GM18907 (cell line): ENCODE results near the gene TPM2.

Experiments used
- ATAC-seq: cut with Tn5 transposase; IDR thresholded peaks from one replicate; pipeline ENCODE4 v1.9.1; 2021; ENCODE audit warnings: mild to moderate bottlenecking, moderate library complexity; ENCODE audit not compliant: unreplicated experiment

TPM2 gene

DNA sequence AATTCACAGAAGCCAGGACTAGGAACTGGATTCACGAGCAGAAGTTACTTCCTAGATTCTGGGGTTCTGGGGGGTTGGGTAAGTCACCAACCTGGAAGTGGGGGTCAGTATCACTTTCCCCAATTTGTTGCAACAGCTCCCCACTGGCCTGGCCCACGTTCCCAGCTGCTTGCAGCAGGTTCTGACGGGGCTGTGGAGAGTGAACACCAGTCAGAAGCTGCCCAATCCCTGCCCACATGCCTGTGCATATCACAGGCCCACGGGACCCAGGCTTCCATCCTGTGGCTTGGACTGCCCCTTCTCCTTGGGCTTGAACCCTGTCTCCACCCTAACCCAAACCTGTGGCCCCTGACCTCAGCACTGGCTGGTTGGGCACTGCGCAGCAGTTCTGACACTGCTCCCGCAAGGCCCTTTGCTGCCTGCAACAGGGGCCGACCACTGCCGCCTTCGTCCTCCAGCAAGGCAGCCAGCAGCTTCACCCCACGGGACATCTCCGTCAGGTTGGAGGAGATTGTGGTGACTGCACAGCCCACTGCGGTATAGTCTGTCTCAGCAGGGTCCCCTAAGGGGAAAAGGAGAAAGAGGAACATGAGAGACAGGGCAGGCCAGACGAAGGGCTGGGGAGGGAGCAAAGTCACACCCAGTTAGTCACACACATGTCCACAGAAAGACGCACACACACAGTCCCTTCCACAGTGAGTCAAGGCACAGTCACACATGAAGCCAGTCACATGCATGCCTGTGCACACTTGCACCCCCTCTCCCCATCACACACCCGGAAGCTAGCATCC lies 29.2 kb upstream of the TPM2 start:
- no peak for ATAC-seq

DNA sequence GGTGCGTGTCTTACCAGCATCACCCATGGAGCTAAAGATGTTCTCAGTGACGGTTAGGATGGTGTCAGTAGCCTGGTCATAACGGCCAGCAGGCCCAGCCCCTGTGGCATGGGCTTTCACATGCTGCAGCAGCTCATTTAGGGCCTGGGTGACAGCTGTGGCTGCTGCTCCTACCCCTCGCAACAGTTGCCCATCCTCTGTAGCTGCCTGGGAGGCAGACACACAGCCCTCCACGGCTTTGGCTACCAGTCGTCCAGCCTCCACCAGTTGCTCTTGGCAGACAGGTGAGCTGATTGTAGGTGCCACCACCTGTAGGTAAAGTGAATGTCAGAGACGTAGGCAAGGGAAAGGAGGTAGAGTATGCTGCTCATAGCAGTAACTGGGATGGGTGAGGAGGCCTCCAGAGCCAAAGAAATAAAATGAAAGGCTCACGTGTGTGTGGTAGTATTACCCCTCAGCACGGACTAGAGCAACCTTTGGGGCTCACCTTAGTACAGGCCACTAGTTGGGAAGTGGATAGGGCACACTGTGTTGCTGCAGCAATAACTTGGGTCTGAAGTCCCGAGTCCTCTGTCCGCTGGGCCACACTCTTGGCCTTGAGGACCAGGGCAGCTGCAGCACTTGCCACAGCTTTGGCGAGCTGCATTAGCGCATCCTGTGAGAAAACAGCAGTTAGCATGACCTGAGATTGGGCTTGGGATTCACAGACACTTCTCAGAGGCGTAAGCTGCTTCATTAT lies 27.6 kb upstream of the TPM2 start:
- no peak for ATAC-seq

DNA sequence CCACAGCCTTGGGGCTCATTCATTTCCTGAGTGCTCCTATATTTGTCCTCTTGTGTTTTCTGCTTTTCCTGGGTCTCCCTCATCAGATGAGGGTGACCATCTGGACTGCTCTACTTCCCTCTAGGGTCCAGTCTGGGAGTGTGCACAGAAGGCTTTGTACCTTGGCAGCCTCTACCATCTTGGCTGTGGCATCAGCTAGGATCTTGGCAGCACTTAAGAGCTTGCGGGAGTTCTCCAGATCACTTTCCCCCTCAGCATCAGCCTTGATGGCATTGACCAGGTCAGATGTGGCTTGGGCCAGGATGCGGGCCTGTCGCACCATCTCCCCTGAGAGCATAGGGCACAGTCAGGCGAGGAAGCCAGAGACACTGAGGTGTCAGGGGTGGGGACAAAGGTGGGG lies 26.5 kb upstream of the TPM2 start:
- no peak for ATAC-seq

DNA sequence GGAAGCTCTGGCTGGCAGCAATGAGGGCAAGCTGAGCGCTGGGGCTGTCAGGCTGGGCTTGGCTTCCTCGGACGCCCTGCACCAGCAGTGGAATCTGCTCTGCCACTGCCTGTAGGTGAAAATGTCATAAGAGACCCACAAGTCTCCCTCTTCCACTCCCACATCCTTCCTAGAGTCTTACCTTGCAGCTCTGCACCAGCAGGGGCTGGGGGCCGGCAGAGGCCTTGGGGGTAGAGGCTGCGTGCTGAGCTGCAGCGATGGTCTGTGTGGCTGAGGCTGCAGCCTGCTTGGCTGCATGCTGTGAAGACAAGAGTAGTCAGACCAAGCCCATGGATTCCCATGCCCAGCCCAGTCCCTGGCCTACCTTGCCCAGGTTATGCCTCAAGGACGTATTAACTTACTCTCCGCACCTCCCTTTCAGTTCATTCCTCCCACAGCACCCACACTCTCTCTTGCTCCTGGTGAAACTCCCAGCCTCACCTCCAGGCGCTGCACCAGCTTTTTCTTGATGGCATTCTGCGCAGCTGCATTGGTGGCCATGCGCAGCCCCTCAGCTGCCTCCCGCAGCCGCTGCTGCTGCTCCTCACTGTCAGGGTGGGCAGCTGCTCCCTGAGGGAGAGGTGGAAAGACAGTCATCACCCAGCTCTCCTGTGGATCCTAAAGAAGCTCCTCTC lies 25.0 kb upstream of the TPM2 start:
- ATAC-seq, result no peak

DNA sequence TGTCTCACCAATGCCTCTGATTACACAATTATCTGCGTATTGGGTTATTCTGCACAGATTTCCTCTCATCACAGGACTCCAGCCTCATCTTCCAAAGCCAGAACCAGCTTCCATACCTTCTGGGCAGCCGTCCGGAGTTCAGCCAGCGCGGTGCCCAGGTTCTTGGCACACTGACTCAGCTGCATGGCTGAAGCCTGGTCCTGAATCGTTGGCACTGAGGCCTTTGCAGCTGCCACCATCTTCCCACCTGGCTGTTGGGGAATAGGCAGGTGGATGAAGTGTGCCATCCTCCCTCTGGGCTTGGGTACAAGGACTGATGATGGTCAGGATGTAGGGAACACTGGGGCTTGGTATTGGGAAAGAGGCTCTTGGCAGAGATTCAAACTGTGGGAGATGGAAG lies 24.4 kb upstream of the TPM2 start:
- no peak for ATAC-seq

DNA sequence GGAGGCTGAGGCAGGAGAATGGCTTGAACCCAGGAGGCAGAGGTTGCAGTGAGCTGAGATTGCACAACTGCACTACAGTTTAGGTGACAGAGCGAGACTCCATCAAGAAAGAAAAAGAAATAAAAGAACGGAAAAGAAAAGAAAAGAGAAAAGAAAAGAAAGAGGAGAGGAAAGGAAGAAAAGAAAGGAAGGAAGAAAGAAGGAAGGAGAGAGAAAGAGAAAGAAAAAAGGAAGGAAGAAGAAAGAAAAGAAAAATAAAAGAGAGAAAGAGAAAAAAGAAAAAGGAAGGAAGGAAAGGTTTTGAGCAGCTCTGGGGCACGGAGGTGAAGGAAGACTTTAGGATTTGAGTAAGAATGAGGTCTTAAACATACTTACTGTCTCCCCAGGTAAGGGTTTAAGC lies 23.9 kb upstream of the TPM2 start:
- ATAC-seq, result no peak

DNA sequence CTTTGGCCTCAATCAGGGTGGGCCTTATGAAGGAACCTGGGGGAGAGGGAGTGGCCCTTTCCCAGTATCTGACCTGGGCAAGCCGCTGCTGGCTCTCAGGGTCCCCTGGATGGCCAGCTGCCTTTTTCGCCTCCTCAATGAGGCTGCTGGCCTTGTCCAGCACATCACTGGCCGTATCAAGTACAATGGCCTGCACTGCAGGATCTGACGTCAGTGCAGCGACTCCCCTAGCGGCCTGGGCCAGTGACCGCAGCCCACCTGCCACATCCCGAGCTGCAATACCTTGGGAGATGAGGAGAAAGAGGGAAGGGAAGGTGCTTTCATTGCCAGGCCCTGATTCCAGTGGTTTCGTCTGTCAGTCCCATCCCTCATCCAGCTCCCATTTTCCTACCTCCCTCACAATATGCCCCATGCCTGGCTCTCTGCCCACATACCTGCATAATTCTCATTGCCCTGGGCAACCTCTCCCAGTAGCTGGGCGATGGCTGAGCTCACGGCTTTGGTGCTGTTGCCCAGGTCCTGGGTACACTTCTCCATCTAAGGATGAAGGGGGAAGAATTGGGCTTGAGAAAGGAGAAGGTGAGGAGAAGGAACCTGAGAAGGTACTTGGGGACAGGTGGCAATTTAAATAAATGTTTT lies 23.2 kb upstream of the TPM2 start:
- no peak for ATAC-seq

DNA sequence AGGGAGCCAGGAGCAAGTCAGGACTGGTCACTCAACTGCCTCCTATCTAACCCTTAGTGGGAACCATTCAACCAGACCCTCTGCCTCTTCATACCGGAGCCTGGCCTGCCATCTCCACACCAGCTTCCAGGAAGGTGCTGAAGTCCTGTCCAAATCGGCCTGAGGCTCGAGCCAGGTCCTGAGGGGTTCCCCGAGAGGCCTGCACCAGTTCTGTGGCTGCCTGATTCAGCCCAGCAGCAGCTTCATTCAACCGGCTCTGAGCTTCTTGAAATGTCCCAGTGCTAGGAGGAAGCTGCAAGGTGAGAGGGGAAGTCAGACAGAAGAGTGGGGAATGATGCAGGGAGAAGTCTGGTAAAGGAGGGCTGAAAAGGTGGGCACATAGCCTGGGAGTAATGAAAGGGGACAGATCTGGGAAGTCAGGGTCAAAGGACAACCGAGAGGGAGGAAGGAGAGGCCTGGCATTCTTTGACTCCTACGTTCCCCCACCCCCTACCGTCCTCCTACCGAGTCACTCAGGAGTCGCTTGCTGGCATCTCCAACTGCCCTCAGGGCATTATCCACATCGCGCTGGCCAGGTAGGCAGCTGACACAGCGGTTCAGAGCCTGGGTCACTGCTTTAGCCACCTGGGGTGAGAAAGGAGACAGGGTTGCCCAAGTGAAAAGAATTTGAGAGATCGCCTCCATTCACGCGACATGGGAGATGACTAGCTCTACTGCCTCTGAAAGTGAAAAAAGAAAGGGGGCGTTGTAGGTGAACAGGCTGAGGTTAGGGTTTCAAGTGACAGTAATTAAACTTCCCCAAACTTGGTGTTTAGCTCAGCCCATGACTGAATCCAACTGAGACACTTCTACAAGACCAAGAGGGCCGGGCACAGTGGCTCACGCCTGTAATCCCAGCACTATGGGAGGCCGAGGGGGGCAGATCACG lies 22.0 kb upstream of the TPM2 start:
- no peak for ATAC-seq

DNA sequence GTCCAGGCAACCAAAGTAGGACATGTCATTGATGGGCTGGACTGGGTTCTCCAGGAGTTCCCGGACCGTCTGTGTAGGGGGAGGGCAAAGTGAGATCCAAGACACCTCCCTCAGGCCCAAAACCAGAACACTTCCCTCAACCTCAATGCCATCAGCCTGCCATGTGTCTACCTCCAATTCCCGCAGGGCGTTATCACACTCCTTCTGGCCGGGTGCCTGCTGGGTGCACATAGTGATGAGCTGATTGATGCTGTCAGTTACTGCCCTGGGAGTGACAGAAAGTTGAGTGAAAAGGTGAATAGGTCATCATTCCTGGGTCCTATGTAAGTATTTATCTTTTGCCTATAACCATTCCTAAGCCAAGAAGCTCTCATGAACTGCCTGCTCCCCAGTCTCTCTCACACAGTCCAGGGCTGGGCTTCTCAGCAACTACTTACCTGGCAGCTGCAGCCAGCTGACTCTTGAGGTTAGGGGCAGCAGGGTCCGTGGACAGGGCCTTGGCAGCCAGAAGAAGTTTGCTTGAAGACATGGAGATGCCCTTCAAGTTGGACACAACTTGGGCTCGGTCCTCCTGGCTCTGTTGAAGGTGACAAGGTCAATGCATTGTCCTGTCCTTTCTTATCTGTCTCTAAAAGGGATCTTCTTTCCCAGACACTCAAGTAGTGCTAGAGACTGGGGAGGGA lies 21.2 kb upstream of the TPM2 start:
- ATAC-seq, result no peak

DNA sequence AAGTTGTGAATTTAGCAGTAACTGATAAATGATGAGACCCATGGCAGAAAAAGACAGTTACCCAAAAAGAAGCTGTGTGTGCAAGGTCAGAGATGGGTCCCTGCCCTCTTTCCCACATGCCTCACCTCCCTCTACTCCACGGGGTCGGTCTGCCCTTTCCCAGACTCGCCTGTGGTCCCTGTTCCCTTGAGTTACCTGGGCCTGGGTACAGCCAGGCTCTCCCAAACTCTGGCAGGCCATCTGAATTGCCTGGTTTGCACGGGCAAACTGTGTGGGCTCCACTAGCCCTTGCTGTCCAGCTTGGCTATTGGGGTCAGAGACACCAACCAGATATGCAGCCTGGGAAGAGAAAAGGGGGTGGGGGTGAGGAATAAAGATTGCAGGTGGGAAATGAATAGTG lies 18.4 kb upstream of the TPM2 start:
- ATAC-seq, result no peak

DNA sequence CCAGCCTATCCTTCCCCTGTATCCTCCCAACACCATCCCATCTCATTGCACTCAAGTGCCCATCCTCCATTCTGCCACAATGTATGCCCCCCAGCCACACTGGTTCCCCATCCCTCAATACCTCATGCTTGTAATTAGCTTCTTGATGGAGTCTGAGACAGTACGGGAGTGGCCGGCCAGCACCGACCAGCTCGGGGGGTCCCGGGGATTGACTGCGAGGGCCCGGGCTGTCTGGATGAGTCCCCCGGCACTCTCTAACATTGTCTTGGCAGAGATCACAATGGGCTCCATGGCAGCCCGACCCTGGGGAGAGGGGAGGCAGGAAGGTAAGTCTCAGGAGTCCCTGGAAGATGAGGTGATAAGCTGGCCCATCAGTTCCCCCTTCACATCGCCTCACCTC lies 17.2 kb upstream of the TPM2 start:
- ATAC-seq, result no peak

DNA sequence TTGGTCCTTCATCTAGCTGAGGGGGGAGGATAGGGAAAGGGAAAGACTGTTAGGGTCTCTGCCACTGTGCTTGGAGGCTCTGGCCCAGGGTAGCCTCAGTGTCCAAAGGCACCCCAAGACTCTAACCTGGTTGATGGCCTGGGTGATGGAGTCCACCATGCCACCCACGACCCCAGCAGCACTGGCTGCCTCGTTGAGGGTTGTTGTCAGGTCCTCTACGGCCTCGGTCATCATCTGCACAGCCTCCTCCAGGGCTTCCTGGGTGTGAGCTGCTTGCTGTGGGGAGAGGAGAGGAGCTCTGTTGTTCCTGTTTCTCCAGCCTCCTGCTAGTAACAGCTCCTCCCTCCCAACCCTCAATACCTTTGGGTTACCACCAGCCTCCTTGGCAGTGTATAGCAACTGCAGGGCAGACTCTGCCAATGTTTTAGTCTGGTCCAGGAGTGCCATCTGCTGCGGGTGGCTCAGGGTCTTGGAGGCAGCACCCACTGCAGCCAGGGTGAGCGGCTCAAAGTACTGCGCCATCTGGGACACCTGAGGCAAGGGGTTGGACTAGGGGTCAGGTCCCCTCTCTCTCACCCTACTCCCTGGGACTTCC lies 16.2 kb upstream of the TPM2 start:
- ATAC-seq, result no peak

DNA sequence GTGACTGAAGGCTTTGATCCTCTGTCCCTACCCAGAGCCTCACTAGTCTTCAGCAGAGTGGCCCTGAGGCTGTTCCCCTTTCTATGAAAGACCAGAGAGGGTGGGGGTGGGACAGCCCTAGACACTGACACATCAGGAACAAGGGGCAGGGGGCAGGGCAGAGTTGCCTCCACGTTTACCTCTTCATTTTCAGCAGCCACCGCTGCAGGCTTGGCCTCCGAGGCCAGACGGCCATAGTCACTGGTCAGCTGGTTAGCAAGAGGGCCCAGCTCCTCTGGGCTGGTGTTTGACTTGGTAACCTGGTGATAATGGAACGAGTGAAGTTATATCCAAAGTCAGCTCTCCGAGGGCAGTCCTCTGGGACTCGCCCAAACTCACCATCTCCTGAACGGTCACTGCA lies 15.6 kb upstream of the TPM2 start:
- no peak for ATAC-seq

DNA sequence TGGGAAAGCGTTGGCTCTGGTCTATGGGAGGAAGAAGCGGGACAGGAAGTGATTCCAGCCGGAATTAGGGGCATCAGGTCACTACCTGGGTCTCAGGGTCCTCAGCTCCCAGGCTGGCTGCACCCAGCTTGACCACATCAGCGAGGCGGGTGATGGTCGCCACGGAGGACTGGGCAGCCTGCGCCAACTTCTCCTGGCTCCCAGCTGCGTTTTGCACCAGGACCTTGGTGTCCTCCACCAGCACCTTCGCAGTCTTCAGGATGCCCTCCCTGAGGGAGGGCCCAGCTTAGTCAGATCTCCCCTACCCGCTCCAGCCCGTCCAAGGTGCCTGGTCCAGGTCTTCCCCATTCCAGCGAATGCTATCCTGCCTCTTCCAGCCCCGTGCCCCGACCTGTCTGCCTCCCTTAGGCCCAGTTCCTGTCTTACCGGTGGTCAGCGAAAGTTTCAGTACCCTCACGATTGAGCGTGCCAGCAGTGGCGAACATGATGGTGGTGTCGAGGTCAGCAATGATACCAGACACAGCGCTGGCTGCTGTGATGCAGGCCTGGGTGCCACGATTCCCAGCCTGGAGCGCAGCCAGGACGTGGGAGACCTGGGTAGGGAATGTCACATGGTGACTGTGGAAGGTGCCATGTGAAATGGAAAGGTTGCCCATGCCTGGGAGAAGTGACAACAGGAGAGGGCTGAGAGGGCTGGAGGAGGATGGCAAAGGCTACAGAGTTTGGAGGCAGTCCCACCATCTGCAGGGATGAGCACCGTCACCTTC lies 14.4 kb upstream of the TPM2 start:
- ATAC-seq, result no peak

DNA sequence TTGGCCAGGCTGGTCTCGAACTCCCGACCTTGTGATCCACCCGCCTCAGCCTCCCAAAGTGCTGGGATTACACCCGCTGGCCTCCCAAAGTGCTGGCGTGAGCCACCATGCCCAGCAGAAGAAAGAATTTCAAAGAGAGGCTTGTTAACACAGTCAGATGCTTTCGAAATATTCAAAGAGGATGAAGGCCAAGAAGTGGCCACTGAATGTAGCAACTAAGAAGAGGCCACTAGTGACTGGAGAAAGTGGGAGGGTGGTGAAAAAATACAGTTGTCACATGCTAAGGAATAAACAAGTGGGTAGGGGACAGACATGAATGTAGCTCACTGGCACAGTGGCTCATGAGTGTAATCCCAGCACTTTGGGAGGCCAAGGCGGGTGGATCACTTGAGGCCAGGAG lies 13.0 kb upstream of the TPM2 start:
- ATAC-seq, result no peak

DNA sequence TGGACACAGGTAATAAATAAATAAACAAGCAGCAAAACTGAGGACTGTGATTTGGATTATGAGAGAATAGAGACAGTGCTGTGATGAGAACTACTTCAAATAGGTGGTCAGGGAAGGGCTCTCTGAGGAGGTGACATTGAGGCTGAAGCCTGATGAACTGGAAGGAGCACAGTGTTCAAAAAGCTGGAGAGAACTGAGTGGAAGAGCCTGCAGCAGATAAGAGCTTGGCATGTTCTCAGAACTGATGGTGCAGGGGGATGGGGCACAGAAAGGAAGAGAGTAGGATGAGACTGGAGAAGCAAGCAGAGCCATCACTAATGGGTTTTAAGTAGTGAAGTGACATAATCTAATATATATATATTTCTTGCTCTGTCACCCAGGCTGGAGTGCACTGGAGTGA lies 11.2 kb upstream of the TPM2 start:
- ATAC-seq, result no peak

DNA sequence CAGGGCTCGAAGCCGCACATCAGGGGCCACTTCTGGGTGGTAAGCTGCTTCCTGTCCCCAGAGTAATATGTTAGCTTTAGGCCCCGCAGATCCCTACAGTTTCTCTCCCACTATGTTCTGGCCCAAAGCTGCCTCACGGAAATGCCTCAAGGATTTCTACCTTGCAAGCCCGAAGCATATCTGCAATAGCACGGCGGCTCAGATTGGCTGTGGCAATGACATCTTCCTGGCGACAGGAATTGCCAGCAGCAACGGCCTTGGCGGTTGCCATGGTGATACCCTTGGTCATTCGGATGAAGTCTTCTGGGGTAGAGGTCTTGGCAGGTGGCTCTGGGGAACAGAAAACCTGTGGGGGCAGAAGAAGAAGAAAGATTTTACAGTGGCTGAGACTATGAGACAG lies 10.3 kb upstream of the TPM2 start:
- ATAC-seq, result no peak

DNA sequence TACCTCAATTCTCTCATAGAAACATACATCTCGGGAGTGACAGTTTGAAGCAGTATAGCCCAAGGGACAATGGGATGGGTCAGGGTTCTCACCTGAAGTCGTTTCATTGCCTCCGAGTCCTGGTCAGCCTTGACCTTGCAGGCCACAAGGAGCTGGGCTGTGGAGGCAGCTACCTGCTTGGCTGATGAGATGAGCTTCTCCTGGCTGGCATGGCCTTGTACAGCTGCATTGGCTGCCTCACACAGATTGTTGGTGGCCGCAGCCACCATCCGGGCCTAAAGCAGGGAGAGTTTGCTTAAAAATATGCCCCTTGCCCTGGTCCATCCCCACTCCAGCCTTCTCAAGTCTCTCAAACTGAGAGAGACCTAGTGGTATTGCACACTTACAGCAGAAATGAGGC lies 8.5 kb upstream of the TPM2 start:
- ATAC-seq, result no peak

DNA sequence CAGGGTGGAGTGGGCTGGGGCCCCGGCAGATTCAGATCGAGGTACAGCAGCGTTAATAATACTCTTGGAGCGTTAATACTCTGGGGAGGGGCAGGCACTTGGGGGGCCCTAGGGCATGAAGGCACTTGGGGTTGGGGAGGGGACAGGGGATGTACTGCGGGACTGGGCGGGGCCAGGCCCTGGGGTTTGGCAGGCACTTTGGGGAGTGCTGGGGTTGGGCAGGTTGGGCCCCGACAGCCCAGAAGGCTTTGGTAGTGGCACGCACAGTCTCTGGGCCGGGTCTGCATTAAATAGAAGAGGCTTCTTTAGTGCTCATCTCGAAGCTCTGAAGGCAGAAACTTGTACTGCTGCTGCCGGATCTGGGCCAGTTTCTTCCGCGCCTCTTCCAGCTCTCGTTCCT lies 7.8 kb upstream of the TPM2 start:
- no peak for ATAC-seq
